Fibroblast of pulmonary artery (primary cell): ENCODE data around the gene UBE2F.
"Not testable (repeated sequence)": the region's sequence is repeated elsewhere in the genome, so short reads cannot be mapped to it uniquely, and the experiment has no call there.

ENCODE experiments used
- DNase-seq: peaks from one replicate; pipeline ENCODE4 v3.0.0-alpha.2; 2010; ENCODE audit warnings: low read depth
- H3K4me3 ChIP-seq: replicated peaks from 2 replicates; pipeline ENCODE4 v1.5.1; 2011; ENCODE audit warnings: low read depth, mild to moderate bottlenecking, control low read depth, low read length, moderate library complexity
- CTCF ChIP-seq: IDR thresholded peaks from 2 replicates; pipeline ENCODE4 v1.5.1; 2011; ENCODE audit warnings: mild to moderate bottlenecking, control low read depth, low read length, inconsistent platforms; ENCODE audit errors: missing control alignments

The UBE2F gene

GRCh38 chr2:238055841-238056240, 89.0 kb downstream of the UBE2F start:
- TF ChIP-seq CTCF, result no peak
- no peak overlapping the region for H3K4me3 ChIP-seq
- DNase-seq, result no peak

GRCh38 chr2:238057696-238058575, 91.1 kb downstream of the UBE2F start:
- not testable (repeated sequence) for H3K4me3 ChIP-seq, DNase-seq

GRCh38 chr2:238059505-238059904, 92.7 kb downstream of the UBE2F start:
- no peak for TF ChIP-seq CTCF
- no peak for DNase-seq
- H3K4me3 ChIP-seq, result peak overlapping the region; percentile 83

GRCh38 chr2:238060096-238060541, 93.3 kb downstream of the UBE2F start:
- peak; percentile 22 for DNase-seq
- TF ChIP-seq CTCF, result no peak
- peak overlapping the region; percentile 83 for H3K4me3 ChIP-seq

- peak within 1 kb of the TSS; percentile 89 for H3K4me3 ChIP-seq
- TF ChIP-seq CTCF, result no peak
- DNase-seq, result peak; percentile 97
These were observed 93.9 kb downstream of the UBE2F start, which contains the start of gene SCLY for GRCh38 chr2:238060542-238061314. SCLY (plus strand) TSS chr2:238061001; CDS start chr2:238061055, 54 bp downstream.

GRCh38 chr2:238061315-238062202, 94.7 kb downstream of the UBE2F start:
- DNase-seq, result peak; percentile 41
- no peak for TF ChIP-seq CTCF
- H3K4me3 ChIP-seq, result peak overlapping the region; percentile 89
